ENCODE results near the gene GNAI1. TPM values are rescaled to one million over a fixed set of nuclear protein-coding genes. Genes with fewer than 3 reads are reported as not detected.

GNAI1 gene
- total and polyA plus RNA-seq, 11 donors = 4.6 to 26.1 (median 14.1) TPM

DNA sequence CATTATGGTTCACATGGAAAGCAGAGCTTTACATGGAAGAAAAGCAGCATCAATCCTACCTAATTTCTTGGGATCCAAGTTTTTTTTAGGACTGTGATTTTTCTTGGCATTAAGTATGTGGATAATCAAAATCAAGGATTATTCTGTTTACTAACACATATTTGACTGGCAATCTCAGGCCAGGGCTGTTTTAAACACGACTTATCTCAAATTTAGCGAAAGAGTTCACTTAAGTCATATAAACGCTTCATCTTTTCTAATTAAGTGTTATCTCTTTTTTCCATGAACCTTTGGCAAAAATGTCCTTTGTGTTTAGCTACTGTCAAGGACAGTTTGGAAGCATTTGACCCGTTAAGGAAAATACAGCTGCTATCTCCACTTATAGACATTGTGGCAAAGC, 92.0 kb downstream of the GNAI1 start:
- Histone ChIP-seq H3K9me3 (no peaks in the 10 kb centered on the region), H3K27ac (no peak overlapping the region), H3K27me3 (no peaks in the 10 kb centered on the region), H3K36me3 (no peaks in the 10 kb centered on the region), H3K4me1 (peaks cover 0 to 11% (median 0%) of the 10 kb centered on the region in 12 donors), H3K4me3 (no peak overlapping the region)
- no peak for ATAC-seq
- intact Hi-C loops (cut with DNase I) = loop anchor here in 1 of 10 donors (10.0 kb wide), 1 partner anchor 108 kb away; no protein-coding TSS in a partner anchor
- WGBS, 4 donors = 45 to 59% (median 52%) methylated on average over 4 of the region's 4 CpGs
- no peak for DNase-seq
- TF ChIP-seq POLR2A (IDR thresholded peaks at IDR 0.05) = no peak
- TF ChIP-seq, protein P1, sequence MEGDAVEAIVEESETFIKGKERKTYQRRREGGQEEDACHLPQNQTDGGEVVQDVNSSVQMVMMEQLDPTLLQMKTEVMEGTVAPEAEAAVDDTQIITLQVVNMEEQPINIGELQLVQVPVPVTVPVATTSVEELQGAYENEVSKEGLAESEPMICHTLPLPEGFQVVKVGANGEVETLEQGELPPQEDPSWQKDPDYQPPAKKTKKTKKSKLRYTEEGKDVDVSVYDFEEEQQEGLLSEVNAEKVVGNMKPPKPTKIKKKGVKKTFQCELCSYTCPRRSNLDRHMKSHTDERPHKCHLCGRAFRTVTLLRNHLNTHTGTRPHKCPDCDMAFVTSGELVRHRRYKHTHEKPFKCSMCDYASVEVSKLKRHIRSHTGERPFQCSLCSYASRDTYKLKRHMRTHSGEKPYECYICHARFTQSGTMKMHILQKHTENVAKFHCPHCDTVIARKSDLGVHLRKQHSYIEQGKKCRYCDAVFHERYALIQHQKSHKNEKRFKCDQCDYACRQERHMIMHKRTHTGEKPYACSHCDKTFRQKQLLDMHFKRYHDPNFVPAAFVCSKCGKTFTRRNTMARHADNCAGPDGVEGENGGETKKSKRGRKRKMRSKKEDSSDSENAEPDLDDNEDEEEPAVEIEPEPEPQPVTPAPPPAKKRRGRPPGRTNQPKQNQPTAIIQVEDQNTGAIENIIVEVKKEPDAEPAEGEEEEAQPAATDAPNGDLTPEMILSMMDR (IDR thresholded peaks at IDR 0.05) = no peak

DNA sequence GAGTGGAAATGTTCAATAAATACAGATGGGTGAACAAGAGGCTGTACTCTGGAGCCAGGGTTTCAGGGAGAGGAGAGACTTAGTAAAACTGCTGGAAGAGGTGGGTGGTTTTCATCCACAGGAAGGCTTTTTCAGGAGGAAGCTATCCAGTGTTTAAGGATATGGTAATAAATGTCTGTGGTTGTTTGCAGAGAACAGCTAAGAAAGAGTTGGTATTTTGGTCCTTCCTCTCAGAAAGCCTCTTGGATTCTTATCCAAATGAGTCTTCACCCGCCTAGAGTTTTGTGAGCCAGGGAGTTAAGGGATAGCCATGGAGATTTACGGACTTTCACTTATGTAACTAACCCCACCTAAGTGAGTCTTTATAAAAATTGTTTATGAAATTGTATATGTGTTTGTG, 95.7 kb downstream of the GNAI1 start:
- H3K9me3 ChIP-seq = no peaks in the 10 kb centered on the region
- no peak overlapping the region for H3K4me3 ChIP-seq
- TF ChIP-seq, protein P1 (IDR thresholded peaks at IDR 0.05) = no peak
- TF ChIP-seq POLR2A (IDR thresholded peaks at IDR 0.05) = no peak
- ATAC-seq (no peak), DNase-seq (no peak)
- intact Hi-C loops (cut with DNase I) = no loop called here
- H3K4me1 ChIP-seq = peaks cover 0 to 8% (median 0%) of the 10 kb centered on the region in 12 donors
- H3K36me3 ChIP-seq = no peaks in the 10 kb centered on the region
- H3K27ac ChIP-seq = no peak overlapping the region
- H3K27me3 ChIP-seq = no peaks in the 10 kb centered on the region
- 68 to 79% (median 75%) methylated on average over 2 of the region's 2 CpGs for WGBS, 4 donors

DNA sequence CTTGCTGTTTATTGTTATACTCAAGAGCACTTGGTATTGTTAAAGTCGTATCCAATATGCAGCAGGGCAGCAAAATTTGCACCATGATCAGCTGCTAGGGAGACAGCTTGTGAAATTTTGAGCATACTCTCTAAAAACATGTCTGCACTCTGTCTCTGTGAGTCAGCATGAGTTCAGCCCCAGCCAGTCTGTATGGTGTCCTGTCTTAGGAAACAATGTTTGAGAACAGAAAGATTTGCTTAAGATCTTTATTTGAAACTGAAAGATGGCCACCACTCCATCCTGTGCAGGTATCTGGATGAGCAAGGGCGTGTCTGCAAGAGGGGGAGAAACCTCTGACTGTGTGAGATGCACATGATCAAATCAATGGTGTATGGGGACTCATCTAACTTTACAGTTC, 97.1 kb downstream of the GNAI1 start:
- TF ChIP-seq, protein P1 (IDR thresholded peaks at IDR 0.05) = no peak
- TF ChIP-seq POLR2A (IDR thresholded peaks at IDR 0.05) = no peak
- Histone ChIP-seq H3K36me3 (no peaks in the 10 kb centered on the region), H3K4me1 (peaks cover 0 to 3% (median 0%) of the 10 kb centered on the region in 12 donors), H3K27me3 (no peaks in the 10 kb centered on the region), H3K4me3 (no peak overlapping the region), H3K27ac (no peak overlapping the region), H3K9me3 (no peaks in the 10 kb centered on the region)
- intact Hi-C loops (cut with DNase I) = no loop called here
- DNase-seq = no peak
- no peak for ATAC-seq
- 87 to 100% (median 95%) methylated on average over 2 of the region's 2 CpGs for WGBS, 4 donors

DNA sequence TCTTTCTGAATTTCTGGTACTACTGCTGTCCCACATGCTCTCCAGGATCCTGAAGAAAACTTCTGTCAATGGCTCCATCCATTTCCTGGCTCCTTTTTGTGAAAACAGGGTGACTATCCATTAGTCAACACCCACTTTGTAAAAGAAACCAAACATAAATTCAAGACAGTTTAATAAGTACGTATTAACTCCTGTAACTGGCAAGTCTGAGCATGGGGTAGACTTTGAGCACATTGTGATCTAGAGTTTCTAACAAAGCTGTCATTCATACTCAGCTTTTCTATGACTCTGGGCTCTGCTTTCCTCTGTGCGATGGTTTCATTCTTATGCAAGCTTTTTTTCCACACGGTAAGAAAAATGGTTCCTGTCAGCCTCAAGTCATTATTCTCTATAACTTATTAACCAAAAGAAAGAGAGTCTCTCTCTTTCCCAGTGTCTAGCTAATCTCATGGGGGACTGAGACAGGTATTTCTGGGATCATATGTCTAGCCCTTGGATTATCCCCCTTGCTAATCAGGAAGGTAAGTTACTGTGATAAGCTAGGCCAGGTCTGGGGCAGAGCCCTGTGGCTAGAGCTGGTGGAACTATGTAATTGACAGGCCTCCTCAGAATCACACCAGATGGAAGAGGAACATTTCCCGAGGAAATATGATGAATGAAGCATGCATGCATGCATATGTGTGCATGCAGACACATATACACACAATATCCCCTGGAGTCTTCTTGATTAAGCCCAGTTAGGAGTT, 98.5 kb downstream of the GNAI1 start:
- Histone ChIP-seq H3K27me3 (no peaks in the 10 kb centered on the region), H3K4me3 (no peak overlapping the region), H3K4me1 (peaks cover 0 to 3% (median 0%) of the 10 kb centered on the region in 12 donors), H3K9me3 (no peaks in the 10 kb centered on the region), H3K36me3 (no peaks in the 10 kb centered on the region), H3K27ac (no peak overlapping the region)
- DNase-seq (no peak), ATAC-seq (no peak)
- WGBS, 4 donors = 90 to 93% (median 90%) methylated on average over 4 of the region's 4 CpGs
- TF ChIP-seq, protein P1 (IDR thresholded peaks at IDR 0.05) = no peak
- no peak for TF ChIP-seq POLR2A (IDR thresholded peaks at IDR 0.05)
- intact Hi-C loops (cut with DNase I) = no loop called here
